Calu3 (cell line): Measurements from ENCODE around the gene CALHM6. TPM values are rescaled to one million over a fixed set of nuclear protein-coding genes. Genes with fewer than 3 reads are reported as not detected.

Source experiments
- BruUV-seq: library from RNA; stranded (reverse); fragments of 400-500 nt; replicated peaks from 2 replicates; lab custom pipeline; 2021; lab: Mats Ljungman, UMichigan
- CTCF ChIA-PET: fragments of 300-600 bp; sonication (Branson Sonifier 250); formaldehyde crosslinking; loops from one replicate; lab custom pipeline; 2022; ENCODE audit warnings: antibody characterized with exemption; lab: Charles Lee
- DNase-seq: peaks from one replicate; pipeline ENCODE4 v3.0.0; 2022
- H3K27ac Mint-ChIP-seq: one replicate; pipeline ENCODE4 v1.8.0; 2022; ENCODE audit warnings: mixed read lengths; ENCODE audit not compliant: unreplicated experiment
- H3K27me3 Mint-ChIP-seq: one replicate; pipeline ENCODE4 v1.8.0; 2022; ENCODE audit warnings: mixed read lengths; ENCODE audit not compliant: unreplicated experiment
- H3K36me3 Mint-ChIP-seq: one replicate; pipeline ENCODE4 v1.8.0; 2022; ENCODE audit warnings: mild to moderate bottlenecking, moderate library complexity, mixed read lengths; ENCODE audit not compliant: insufficient read depth, unreplicated experiment
- H3K4me1 Mint-ChIP-seq: one replicate; pipeline ENCODE4 v1.8.0; 2022; ENCODE audit warnings: mild to moderate bottlenecking, low read depth, mixed read lengths; ENCODE audit not compliant: unreplicated experiment
- H3K4me3 Mint-ChIP-seq: one replicate; pipeline ENCODE4 v1.8.0; 2022; ENCODE audit warnings: mild to moderate bottlenecking, low read depth, moderate library complexity, mixed read lengths; ENCODE audit not compliant: unreplicated experiment
- H3K9me3 Mint-ChIP-seq: one replicate; pipeline ENCODE4 v1.8.0; 2022; ENCODE audit warnings: low read depth, mixed read lengths; ENCODE audit not compliant: unreplicated experiment
- CTCF ChIP-seq: fragments of 200-600 bp; IDR thresholded peaks from one replicate; pipeline ENCODE4 v1.8.0; 2022; ENCODE audit warnings: antibody characterized with exemption; ENCODE audit not compliant: unreplicated experiment
- intact Hi-C: fragments of 100-400 bp; cut with micrococcal nuclease; formaldehyde crosslinking; loops from one replicate; pipeline ENCODE4 v1.10.0; 2022; ENCODE audit not compliant: unreplicated experiment
- total RNA-seq: library from RNA; stranded (reverse); gene quantifications from 2 replicates; pipeline ENCODE4 v1.2.3, GENCODE V29; 2022

The CALHM6 gene
- total RNA-seq, 1 experiment from 2014 or later, result not detected

GRCh38 chr6:116433206-116433712 is 27.9 kb upstream of the CALHM6 start:
- Mint-ChIP-seq H3K9me3 (no peaks in the 10 kb centered on the region), H3K4me1 (no peaks in the 10 kb centered on the region), H3K27ac (no peak overlapping the region), H3K4me3 (no peak overlapping the region), H3K27me3 (no peaks in the 10 kb centered on the region), H3K36me3 (no peaks in the 10 kb centered on the region)
- intact Hi-C loops, result no loop called here
- no TSS peak for BruUV-seq
- CTCF ChIA-PET, result no interaction called here
- TF ChIP-seq CTCF, result no peak
- DNase-seq, result no peak

GRCh38 chr6:116434056-116434725 is 27.0 kb upstream of the CALHM6 start:
- DNase-seq, result no peak
- BruUV-seq, result no TSS peak
- H3K36me3 Mint-ChIP-seq, result no peaks in the 10 kb centered on the region
- TF ChIP-seq CTCF, result no peak
- intact Hi-C loops, result no loop called here
- CTCF ChIA-PET, result no interaction called here
- no peaks in the 10 kb centered on the region for H3K9me3 Mint-ChIP-seq
- H3K27me3 Mint-ChIP-seq, result no peaks in the 10 kb centered on the region
- H3K27ac Mint-ChIP-seq, result no peak overlapping the region
- H3K4me1 Mint-ChIP-seq, result no peaks in the 10 kb centered on the region
- no peak overlapping the region for H3K4me3 Mint-ChIP-seq

- Mint-ChIP-seq H3K4me1 (no peaks in the 10 kb centered on the region), H3K27me3 (no peaks in the 10 kb centered on the region), H3K27ac (no peak overlapping the region), H3K36me3 (no peaks in the 10 kb centered on the region), H3K4me3 (no peak overlapping the region), H3K9me3 (no peaks in the 10 kb centered on the region)
- no peak for DNase-seq
- BruUV-seq, result no TSS peak
- CTCF ChIA-PET, result no interaction called here
- intact Hi-C loops, result no loop called here
- TF ChIP-seq CTCF, result no peak
Measured at GRCh38 chr6:116436586-116436985, 24.6 kb upstream of the CALHM6 start.

GRCh38 chr6:116437656-116438055 is 23.5 kb upstream of the CALHM6 start:
- no peaks in the 10 kb centered on the region for H3K4me1 Mint-ChIP-seq
- DNase-seq, result no peak
- BruUV-seq, result no TSS peak
- no peak overlapping the region for H3K27ac Mint-ChIP-seq
- TF ChIP-seq CTCF, result no peak
- no peak overlapping the region for H3K4me3 Mint-ChIP-seq
- H3K9me3 Mint-ChIP-seq, result no peaks in the 10 kb centered on the region
- H3K27me3 Mint-ChIP-seq, result no peaks in the 10 kb centered on the region
- CTCF ChIA-PET, result no interaction called here
- intact Hi-C loops, result no loop called here
- no peaks in the 10 kb centered on the region for H3K36me3 Mint-ChIP-seq
